ENCODE measurements around the gene PRKCE.

GRCh38 chr2:45867349-45867748 is 215.9 kb downstream of the PRKCE start:
- TF ChIP-seq CTCF (IDR thresholded peaks at IDR 0.05) (no peak), POLR2A (IDR thresholded peaks at IDR 0.05) (no peak)
